ENCODE data around the gene TMEM135. TPM values are rescaled to one million over a fixed set of nuclear protein-coding genes. Genes with fewer than 3 reads are reported as not detected.
"Not testable (repeated sequence)": the region's sequence is repeated elsewhere in the genome, so short reads cannot be mapped to it uniquely, and the experiment has no call there.

Gene TMEM135
- total and polyA plus RNA-seq, 2 experiments from 2014 or later = 11.0 to 11.9 TPM

DNA sequence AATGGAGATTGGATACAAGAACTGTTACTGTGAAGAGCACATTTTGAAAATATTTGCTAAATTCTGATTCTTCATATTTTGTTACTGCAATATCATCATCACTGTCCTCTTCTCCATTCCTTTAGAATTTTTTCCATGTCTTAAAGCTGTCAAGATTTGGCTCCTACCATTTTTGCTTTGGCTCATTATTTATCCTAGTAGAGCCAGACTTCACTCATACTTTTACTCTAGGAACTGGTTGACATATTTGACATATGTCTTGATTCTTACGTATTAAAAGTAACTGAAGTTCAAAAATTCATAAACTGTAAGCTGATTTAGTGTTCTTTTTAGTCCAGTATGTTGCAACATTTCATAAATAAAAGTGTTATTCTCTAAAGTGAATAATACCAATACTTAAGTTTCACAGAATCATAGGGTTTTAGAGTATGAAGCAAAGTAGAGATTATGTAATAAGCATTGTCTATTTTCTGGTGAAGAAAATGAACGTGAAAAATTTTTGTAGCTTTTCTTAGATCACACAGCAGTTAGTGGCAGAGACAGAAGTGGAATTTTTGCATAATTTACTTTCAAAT lies 225.6 kb downstream of the TMEM135 start:
- Histone ChIP-seq H4K20me1 (ENCODE audit: insufficient read depth) (no peaks in the 10 kb centered on the region), H3F3A (ENCODE audit: insufficient read depth) (peaks cover 45% of the 10 kb centered on the region; the same call in 1 of the 2 replicates), H3K4me2 (ENCODE audit: unreplicated experiment) (peak overlapping the region; percentile 59), H2AFZ (no peak overlapping the region), H3K36me3 (ENCODE audit: low read depth) (no peaks in the 10 kb centered on the region), H3K79me2 (ENCODE audit: insufficient read depth) (no peaks in the 10 kb centered on the region), H3K4me1 (ENCODE audit: insufficient read depth) (peaks cover 58% of the 10 kb centered on the region), H3K27ac (peak overlapping the region; percentile 28; the same call in 1 of the 2 replicates), H3K27me3 (replicated peaks; ENCODE audit: insufficient read depth) (no peaks in the 10 kb centered on the region), H3K9ac (no peak overlapping the region), H3K4me3 (no peak overlapping the region), H3K9me2 (ENCODE audit: insufficient read depth) (no peaks in the 10 kb centered on the region), H3K9me3 (ENCODE audit: low read depth) (no peaks in the 10 kb centered on the region)
- in situ Hi-C loops (cut with MboI) = no loop called here
- TF ChIP-seq EZH2phosphoT487 (IDR thresholded peaks at IDR 0.05; ENCODE audit: insufficient read depth, low read depth) = no peak
- TF ChIP-seq EZH2 (IDR thresholded peaks at IDR 0.05; ENCODE audit: insufficient read depth, poor library complexity, severe bottlenecking) = no peak
- peak; percentile 14 for DNase-seq
- 12 to 14% methylated on average over 2 of the region's 2 CpGs for WGBS, 2 experiments (ENCODE audit: low coverage in 1 of 2, low lambda C conversion rate in 2 of 2, missing lambda C conversion rate in 2 of 2)

DNA sequence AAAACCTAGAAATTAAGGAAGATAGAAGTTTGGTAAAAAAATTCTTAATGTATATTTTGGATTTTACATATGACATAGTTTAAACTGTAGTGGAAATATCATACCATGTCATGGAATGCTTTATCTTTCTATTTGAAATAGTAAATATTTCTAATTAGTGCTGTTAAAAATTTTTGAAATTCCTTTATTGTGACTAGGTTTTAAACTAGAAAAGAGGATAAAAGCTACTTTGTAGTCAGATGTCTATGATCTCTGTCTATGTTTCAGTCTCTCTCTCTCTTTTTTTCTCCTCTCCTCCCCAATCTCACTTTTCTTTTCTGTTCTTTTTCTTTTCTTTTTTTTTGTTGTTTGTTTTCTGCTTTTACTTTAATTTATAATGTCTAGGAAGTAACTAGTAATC lies 226.2 kb downstream of the TMEM135 start:
- no peaks in the 10 kb centered on the region for H3K27me3 ChIP-seq (replicated peaks; ENCODE audit: insufficient read depth)
- H3K79me2 ChIP-seq (ENCODE audit: insufficient read depth) = no peaks in the 10 kb centered on the region
- H3K27ac ChIP-seq = peak overlapping the region; percentile 28
- H3F3A ChIP-seq (ENCODE audit: insufficient read depth) = peaks cover 45% of the 10 kb centered on the region; the same call in 1 of the 2 replicates
- peak overlapping the region; percentile 33; the same call in 1 of the 2 replicates for H3K4me3 ChIP-seq
- in situ Hi-C loops (cut with MboI) = no loop called here
- no peaks in the 10 kb centered on the region for H3K36me3 ChIP-seq (ENCODE audit: low read depth)
- peak overlapping the region; percentile 59 for H3K4me2 ChIP-seq (ENCODE audit: unreplicated experiment)
- TF ChIP-seq EZH2 (IDR thresholded peaks at IDR 0.05; ENCODE audit: insufficient read depth, poor library complexity, severe bottlenecking) = no peak
- no peak for TF ChIP-seq EZH2phosphoT487 (IDR thresholded peaks at IDR 0.05; ENCODE audit: insufficient read depth, low read depth)
- no peak overlapping the region for H2AFZ ChIP-seq
- no peaks in the 10 kb centered on the region for H4K20me1 ChIP-seq (ENCODE audit: insufficient read depth)
- no peaks in the 10 kb centered on the region for H3K9me3 ChIP-seq (ENCODE audit: low read depth)
- DNase-seq = peak; percentile 12
- H3K9me2 ChIP-seq (ENCODE audit: insufficient read depth) = no peaks in the 10 kb centered on the region
- peaks cover 58% of the 10 kb centered on the region for H3K4me1 ChIP-seq (ENCODE audit: insufficient read depth)
- H3K9ac ChIP-seq = no peak overlapping the region

DNA sequence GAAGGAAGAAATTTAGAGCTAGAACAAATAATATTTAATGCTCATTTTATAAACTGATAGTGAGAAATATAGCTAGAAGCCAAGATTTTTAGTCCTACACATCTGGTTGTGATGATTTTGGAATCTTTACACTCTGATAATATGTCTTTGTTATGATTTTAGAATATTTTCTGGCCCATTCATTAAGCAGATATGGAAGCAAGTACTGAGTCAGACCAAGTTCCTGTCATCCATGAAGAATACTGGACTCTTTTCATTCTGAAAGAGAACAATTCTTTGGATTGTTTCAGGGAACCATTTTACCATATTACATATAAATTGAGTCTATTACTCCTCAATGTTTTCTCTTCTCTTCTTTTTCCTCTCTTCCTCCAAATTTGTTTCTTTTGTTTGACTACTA lies 227.4 kb downstream of the TMEM135 start:
- TF ChIP-seq EZH2phosphoT487 (IDR thresholded peaks at IDR 0.05; ENCODE audit: insufficient read depth, low read depth) (no peak), EZH2 (IDR thresholded peaks at IDR 0.05; ENCODE audit: insufficient read depth, poor library complexity, severe bottlenecking) (no peak)
- Histone ChIP-seq H3F3A (ENCODE audit: insufficient read depth) (peaks cover 40% of the 10 kb centered on the region; the same call in 1 of the 2 replicates), H3K4me1 (ENCODE audit: insufficient read depth) (peaks cover 54% of the 10 kb centered on the region), H3K36me3 (ENCODE audit: low read depth) (no peaks in the 10 kb centered on the region), H3K9me2 (ENCODE audit: insufficient read depth) (no peaks in the 10 kb centered on the region), H3K79me2 (ENCODE audit: insufficient read depth) (no peaks in the 10 kb centered on the region), H3K27me3 (replicated peaks; ENCODE audit: insufficient read depth) (no peaks in the 10 kb centered on the region), H2AFZ (no peak overlapping the region), H3K9ac (no peak overlapping the region), H4K20me1 (ENCODE audit: insufficient read depth) (no peaks in the 10 kb centered on the region), H3K4me3 (peak overlapping the region; percentile 33), H3K4me2 (ENCODE audit: unreplicated experiment) (peak overlapping the region; percentile 59), H3K27ac (peak overlapping the region; percentile 28), H3K9me3 (ENCODE audit: low read depth) (no peaks in the 10 kb centered on the region)
- in situ Hi-C loops (cut with MboI) = no loop called here
- peak; percentile 59 for DNase-seq

DNA sequence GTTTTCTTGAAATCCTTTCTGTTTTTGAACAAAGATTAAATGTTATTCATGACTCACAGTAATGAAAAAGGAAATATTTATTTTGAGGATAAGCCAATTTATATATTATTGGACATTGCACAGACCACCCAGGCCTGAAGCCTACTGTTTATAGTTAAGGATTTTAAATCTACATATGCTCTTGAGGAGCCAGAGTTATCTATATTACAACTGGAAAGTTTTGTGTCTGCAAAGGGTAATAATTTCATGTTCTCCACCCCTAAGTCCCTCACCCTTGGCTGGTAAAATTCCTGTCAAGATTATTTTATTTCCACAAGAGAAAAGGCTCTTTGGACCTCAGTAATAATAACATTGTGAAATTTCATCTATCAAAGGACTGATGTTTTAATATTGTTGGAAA lies 228.2 kb downstream of the TMEM135 start:
- Histone ChIP-seq H3K9ac (no peak overlapping the region), H3K27me3 (replicated peaks; ENCODE audit: insufficient read depth) (no peaks in the 10 kb centered on the region), H3K36me3 (ENCODE audit: low read depth) (no peaks in the 10 kb centered on the region), H3F3A (ENCODE audit: insufficient read depth) (peaks cover 33% of the 10 kb centered on the region; the same call in 1 of the 2 replicates), H3K9me3 (ENCODE audit: low read depth) (no peaks in the 10 kb centered on the region), H2AFZ (no peak overlapping the region), H3K9me2 (ENCODE audit: insufficient read depth) (no peaks in the 10 kb centered on the region), H3K4me1 (ENCODE audit: insufficient read depth) (peaks cover 45% of the 10 kb centered on the region), H3K4me2 (ENCODE audit: unreplicated experiment) (peak overlapping the region; percentile 59), H4K20me1 (ENCODE audit: insufficient read depth) (no peaks in the 10 kb centered on the region), H3K79me2 (ENCODE audit: insufficient read depth) (no peaks in the 10 kb centered on the region), H3K27ac (0 out of 2 replicates have a peak overlapping the region, but pooled peaks have one; percentile 28), H3K4me3 (no peak overlapping the region)
- in situ Hi-C loops (cut with MboI) = no loop called here
- no peak for DNase-seq
- TF ChIP-seq EZH2phosphoT487 (IDR thresholded peaks at IDR 0.05; ENCODE audit: insufficient read depth, low read depth) = no peak
- TF ChIP-seq EZH2 (IDR thresholded peaks at IDR 0.05; ENCODE audit: insufficient read depth, poor library complexity, severe bottlenecking) = no peak

DNA sequence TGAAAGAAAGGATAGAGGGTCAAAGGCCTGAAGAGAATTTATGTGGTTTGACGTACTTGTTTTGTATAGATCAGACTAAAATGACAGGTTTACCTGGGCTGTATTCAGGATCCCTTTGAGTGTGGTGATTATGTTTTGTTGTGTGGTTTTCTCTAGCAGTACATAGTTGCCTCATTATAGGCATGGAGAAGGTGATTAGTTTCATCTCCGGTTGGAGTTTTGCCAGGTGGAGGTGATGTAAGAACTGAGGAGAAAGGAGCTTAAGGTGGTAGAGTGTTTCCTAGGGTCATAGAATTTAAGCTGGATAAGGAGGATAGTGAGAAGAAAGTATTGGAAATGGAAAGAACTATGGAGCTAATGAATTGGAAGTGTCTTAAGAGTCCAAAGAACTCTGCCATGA lies 229.0 kb downstream of the TMEM135 start:
- Histone ChIP-seq H3K9me2 (ENCODE audit: insufficient read depth) (no peaks in the 10 kb centered on the region), H3K79me2 (ENCODE audit: insufficient read depth) (no peaks in the 10 kb centered on the region), H3K27me3 (replicated peaks; ENCODE audit: insufficient read depth) (no peaks in the 10 kb centered on the region), H3K4me2 (ENCODE audit: unreplicated experiment) (no peak overlapping the region), H2AFZ (no peak overlapping the region), H3K4me3 (no peak overlapping the region), H3F3A (ENCODE audit: insufficient read depth) (peaks cover 27% of the 10 kb centered on the region; the same call in 1 of the 2 replicates), H3K4me1 (ENCODE audit: insufficient read depth) (peaks cover 39% of the 10 kb centered on the region), H4K20me1 (ENCODE audit: insufficient read depth) (no peaks in the 10 kb centered on the region), H3K9me3 (ENCODE audit: low read depth) (no peaks in the 10 kb centered on the region), H3K9ac (no peak overlapping the region), H3K36me3 (ENCODE audit: low read depth) (no peaks in the 10 kb centered on the region), H3K27ac (no peak overlapping the region)
- no peak for DNase-seq
- in situ Hi-C loops (cut with MboI) = no loop called here
- 98% methylated on average over 2 of the region's 2 CpGs for WGBS, 2 experiments (ENCODE audit: low coverage in 1 of 2, low lambda C conversion rate in 2 of 2, missing lambda C conversion rate in 2 of 2)
- TF ChIP-seq EZH2phosphoT487 (IDR thresholded peaks at IDR 0.05; ENCODE audit: insufficient read depth, low read depth) (no peak), EZH2 (IDR thresholded peaks at IDR 0.05; ENCODE audit: insufficient read depth, poor library complexity, severe bottlenecking) (no peak)

DNA sequence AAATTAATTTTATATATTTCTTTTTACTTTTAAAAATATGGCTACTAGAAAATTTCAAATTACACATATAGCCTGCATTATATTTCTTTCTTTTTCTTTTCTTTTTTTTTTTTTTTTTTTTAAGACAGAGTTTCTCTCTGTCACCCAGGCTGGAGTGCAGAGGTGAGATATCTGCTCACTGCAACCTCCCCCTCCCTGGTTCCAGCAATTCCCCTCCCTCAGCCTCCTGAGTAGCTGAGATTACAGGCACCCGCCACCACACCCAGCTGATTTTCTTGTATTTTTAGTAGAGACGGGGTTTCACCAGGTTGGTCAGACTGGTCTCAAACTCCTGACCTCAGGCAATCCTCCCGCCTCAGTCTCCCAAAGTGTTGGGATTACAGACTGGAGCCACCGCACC lies 234.2 kb downstream of the TMEM135 start:
- DNase-seq; H3F3A ChIP-seq (ENCODE audit: insufficient read depth); H2AFZ ChIP-seq; H3K4me1 ChIP-seq (ENCODE audit: insufficient read depth); H3K9me3 ChIP-seq (ENCODE audit: low read depth); H3K4me2 ChIP-seq (ENCODE audit: unreplicated experiment); H3K27ac ChIP-seq; H3K27me3 ChIP-seq (replicated peaks; ENCODE audit: insufficient read depth); in situ Hi-C loops (cut with MboI); H3K9me2 ChIP-seq (ENCODE audit: insufficient read depth); H3K79me2 ChIP-seq (ENCODE audit: insufficient read depth); H3K36me3 ChIP-seq (ENCODE audit: low read depth); H4K20me1 ChIP-seq (ENCODE audit: insufficient read depth); H3K9ac ChIP-seq; H3K4me3 ChIP-seq: not testable (repeated sequence)
- WGBS, 2 experiments (ENCODE audit: low coverage in 1 of 2, low lambda C conversion rate in 2 of 2, missing lambda C conversion rate in 2 of 2) = 91 to 97% methylated on average over 4 of the region's 4 CpGs
